Stimulated activated CD4-positive, alpha-beta T cell treated with anti-CD3 and anti-CD28 coated beads, Interleukin-4, amount 100 ng/mL, for 48 hours (primary cell): ENCODE measurements around the gene FDX2.
A peak's percentile ranks its signal among the peaks of the same experiment; 100 is the strongest.
"Not testable (repeated sequence)": the region's sequence is repeated elsewhere in the genome, so short reads cannot be mapped to it uniquely, and the experiment has no call there.

ENCODE experiments used
- DNase-seq, 2 donors: peaks; one replicate each; pipeline ENCODE4 v3.0.0-alpha.2; 2020; ENCODE audit warnings: low read depth in 2 of 2

The FDX2 gene

GRCh38 chr19:10284065-10284959 is 31.5 kb downstream of the FDX2 start:
- DNase-seq, result no peak

DNA sequence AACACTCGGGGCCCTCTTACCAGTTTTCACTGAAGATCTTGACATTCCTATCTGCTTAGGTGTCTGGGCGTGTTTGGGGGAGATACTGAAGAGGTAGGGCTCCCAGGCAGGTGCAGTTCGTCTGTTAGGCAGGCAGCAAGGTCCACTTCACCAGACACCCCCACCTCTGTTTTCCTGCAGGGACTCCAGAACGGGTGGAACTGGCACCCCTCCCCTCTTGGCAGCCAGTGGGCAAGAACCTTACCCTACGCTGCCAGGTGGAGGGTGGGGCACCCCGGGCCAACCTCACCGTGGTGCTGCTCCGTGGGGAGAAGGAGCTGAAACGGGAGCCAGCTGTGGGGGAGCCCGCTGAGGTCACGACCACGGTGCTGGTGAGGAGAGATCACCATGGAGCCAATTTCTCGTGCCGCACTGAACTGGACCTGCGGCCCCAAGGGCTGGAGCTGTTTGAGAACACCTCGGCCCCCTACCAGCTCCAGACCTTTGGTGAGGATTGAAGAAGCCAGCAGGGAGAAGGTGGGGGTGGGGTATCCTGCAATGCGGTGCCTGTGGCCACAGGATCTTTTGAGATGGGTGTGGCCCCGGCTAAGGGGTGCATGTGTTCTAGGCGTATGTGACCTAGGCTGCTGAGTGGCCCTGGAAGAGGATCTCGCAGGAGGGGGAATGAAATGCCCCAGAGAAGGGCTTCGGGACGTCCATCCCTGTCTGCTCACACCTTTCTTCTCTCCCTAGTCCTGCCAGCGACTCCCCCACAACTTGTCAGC is 32.3 kb downstream of the FDX2 start:
- no peak for DNase-seq

GRCh38 chr19:10282043-10282442 is 33.8 kb downstream of the FDX2 start:
- not testable (repeated sequence) for DNase-seq

DNA sequence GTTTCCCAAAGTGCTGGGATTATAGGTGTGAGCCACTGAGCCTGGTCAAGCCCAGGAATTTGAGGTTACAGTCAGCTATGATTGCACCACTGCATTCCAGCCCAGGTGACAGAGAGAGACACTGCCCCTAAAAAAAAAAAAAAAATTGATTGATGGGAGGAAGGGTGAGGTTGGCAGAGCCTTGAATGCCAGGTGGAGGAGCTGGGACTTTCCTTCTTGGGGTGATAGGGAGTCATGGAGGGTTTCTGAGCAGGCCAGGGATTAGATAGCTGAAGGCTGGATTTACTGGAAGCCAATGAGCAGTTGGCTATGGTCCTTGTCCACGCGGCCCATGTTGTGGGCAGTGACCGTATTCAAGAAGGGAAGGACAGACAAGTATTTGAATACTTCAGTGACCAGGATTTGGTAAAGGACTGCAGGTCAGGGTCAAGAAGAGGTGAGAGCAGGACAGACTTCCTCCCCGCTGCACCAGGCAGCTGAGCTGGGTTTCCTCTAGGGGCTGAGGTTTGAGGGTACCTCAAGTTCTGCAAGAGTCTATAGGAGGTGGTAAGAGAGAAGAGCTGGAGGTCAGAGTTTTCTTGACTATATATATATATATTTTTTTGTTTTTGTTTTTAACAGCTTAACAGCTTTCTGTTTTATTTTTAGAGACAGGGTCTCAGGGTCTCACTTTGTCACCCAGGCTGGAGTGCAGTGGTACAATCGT is 35.9 kb downstream of the FDX2 start:
- no peak for DNase-seq

DNA sequence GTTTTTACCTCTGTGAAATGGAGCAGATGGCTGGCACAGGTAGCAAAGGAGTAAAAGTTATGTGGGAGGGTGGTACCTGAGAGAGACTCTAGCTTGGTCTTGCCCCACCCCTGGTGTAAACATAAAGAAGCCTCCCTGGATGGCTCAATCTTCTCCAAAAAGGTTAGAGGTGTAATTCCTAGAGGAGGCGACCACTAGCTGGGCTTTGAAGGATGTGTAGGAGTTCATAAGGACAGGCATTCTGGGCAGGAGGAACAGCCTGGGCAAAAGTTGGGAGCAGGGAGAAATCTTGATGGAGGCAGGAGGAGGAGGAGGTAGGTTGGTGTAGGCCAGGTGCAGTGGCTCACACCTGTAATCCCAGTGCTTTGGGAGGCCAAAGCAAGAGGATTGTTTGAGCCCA is 36.9 kb downstream of the FDX2 start:
- DNase-seq, result no peak

- DNase-seq, result no peak
These were observed 37.8 kb downstream of the FDX2 start for GRCh38 chr19:10277795-10278589.

DNA sequence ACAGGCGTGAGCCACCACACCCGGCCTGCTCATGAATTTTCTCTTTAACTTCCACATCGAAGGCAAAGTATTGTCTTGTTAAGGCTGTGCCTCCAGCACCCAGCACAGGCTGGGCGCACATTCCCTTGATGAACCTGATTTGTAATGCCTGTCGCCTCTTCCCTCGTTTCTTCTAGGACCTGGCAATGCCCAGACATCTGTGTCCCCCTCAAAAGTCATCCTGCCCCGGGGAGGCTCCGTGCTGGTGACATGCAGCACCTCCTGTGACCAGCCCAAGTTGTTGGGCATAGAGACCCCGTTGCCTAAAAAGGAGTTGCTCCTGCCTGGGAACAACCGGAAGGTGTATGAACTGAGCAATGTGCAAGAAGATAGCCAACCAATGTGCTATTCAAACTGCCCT is 41.2 kb downstream of the FDX2 start:
- DNase-seq, result no peak

GRCh38 chr19:10271543-10272086 is 44.2 kb downstream of the FDX2 start:
- no peak for DNase-seq

DNA sequence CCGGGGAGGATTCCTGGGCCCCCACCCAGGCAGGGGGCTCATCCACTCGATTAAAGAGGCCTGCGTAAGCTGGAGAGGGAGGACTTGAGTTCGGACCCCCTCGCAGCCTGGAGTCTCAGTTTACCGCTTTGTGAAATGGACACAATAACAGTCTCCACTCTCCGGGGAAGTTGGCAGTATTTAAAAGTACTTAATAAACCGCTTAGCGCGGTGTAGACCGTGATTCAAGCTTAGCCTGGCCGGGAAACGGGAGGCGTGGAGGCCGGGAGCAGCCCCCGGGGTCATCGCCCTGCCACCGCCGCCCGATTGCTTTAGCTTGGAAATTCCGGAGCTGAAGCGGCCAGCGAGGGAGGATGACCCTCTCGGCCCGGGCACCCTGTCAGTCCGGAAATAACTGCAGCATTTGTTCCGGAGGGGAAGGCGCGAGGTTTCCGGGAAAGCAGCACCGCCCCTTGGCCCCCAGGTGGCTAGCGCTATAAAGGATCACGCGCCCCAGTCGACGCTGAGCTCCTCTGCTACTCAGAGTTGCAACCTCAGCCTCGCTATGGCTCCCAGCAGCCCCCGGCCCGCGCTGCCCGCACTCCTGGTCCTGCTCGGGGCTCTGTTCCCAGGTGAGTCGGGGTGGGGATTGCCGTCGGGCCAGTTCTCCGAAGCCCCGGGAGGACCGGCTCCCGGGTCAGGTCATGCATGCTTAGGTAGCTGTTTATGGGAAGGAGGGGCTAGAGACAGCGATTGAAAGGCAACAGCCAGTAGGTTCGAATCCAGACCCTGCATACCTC is 45.0 kb downstream of the FDX2 start, which contains the start of gene ICAM1:
TSS of gene ICAM1 (plus strand) at position 505 of the 779 bp plus-strand sequence. CDS start at position 545, 40 bp downstream.
- peak; percentile 63 to 77 for DNase-seq

DNA sequence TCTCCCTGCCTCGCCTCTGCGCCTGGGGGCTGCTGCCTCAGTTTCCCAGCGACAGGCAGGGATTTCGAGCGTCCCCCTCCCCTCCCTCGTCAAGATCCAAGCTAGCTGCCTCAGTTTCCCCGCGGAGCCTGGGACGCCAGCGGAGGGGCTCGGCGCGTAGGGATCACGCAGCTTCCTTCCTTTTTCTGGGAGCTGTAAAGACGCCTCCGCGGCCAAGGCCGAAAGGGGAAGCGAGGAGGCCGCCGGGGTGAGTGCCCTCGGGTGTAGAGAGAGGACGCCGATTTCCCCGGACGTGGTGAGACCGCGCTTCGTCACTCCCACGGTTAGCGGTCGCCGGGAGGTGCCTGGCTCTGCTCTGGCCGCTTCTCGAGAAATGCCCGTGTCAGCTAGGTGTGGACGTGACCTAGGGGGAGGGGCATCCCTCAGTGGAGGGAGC is 45.6 kb downstream of the FDX2 start:
- DNase-seq, result peak; percentile 61 to 75

DNA sequence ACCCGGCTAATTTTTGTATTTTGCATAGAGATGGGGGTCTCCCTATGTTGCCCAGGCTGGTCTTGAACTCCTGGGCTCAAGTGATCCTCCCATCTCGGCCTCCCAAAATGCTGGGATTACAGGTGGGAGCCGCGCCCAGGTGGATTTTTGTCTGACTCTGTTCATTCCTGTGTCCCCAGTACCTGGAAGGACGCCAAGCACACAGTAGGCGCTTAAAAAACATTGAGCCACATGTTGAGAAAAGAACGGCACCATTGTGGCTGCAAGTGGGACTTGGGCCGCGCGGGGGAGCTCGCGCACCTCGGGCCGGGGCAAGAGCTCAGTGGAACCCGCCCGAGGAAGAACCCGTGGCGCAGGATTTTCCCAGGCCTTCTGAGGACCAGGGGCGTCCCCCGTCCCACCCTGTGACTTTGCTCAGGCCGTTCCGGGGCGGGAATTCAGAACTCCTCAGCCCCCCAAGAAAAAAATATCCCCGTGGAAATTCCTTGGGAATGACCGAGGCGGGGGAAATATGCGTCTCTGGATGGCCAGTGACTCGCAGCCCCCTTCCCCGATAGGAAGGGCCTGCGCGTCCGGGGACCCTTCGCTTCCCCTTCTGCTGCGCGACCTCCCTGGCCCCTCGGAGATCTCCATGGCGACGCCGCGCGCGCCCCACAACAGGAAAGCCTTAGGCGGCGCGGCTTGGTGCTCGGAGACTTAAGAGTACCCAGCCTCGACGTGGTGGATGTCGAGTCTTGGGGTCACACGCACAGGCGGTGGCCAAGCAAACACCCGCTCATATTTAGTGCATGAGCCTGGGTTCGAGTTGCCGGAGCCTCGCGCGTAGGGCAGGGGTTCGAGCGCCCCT is 46.3 kb downstream of the FDX2 start:
- peak; percentile 84 to 89 for DNase-seq

GRCh38 chr19:10268071-10268470 is 47.7 kb downstream of the FDX2 start:
- no peak for DNase-seq

- no peak for DNase-seq
These were observed 49.1 kb downstream of the FDX2 start for GRCh38 chr19:10266706-10267105.

GRCh38 chr19:10262771-10263170 is 53.0 kb downstream of the FDX2 start:
- DNase-seq, result no peak

GRCh38 chr19:10260141-10260584 is 55.7 kb downstream of the FDX2 start:
- peak; percentile 55 to 66 for DNase-seq
